H1 (cell line): ENCODE data around the gene ATP5PF. TPM values are rescaled to one million over a fixed set of nuclear protein-coding genes. Genes with fewer than 3 reads are reported as not detected.

Experiments used
- CTCF ChIA-PET: fragments of 300-600 bp; sonication (Branson Sonifier 250); formaldehyde crosslinking; loops from one replicate; lab custom pipeline; 2021; ENCODE audit not compliant: partially characterized antibody; lab: Charles Lee
- POLR2A ChIA-PET: fragments of 300-600 bp; sonication (Branson Sonifier 250); formaldehyde crosslinking; loops from one replicate; lab custom pipeline; 2021; ENCODE audit warnings: inconsistent platforms; ENCODE audit not compliant: partially characterized antibody; lab: Charles Lee
- DNase-seq, 2 experiments: peaks; one replicate each; pipeline versions ENCODE4 v3.0.0 to v3.0.0-alpha.2; 2010 to 2022; ENCODE audit warnings: low spot score in 2 of 2, low read depth in 1 of 2, mixed read lengths in 1 of 2
- FAIRE-seq: peaks from 2 replicates; lab custom pipeline; 2011; peaks lifted over from hg19 to GRCh38; lab: Jason Lieb, UNC
- H2AFZ ChIP-seq: 2 replicates; pipeline ENCODE4 v1.8.1; 2012; ENCODE audit warnings: low read length, inconsistent platforms
- H2AK5ac ChIP-seq: 2 replicates; pipeline ENCODE4 v1.6.1; 2013; ENCODE audit warnings: low read depth, low read length
- H2BK120ac ChIP-seq: replicated peaks from 2 replicates; pipeline ENCODE3; 2013; ENCODE audit warnings: low read depth, low read length, inconsistent platforms
- H2BK12ac ChIP-seq: 2 replicates; pipeline ENCODE4 v1.6.1; 2013; ENCODE audit warnings: low read depth, low read length
- H2BK15ac ChIP-seq: 2 replicates; pipeline ENCODE4 v1.6.1; 2013; ENCODE audit warnings: low read length
- H2BK20ac ChIP-seq: 2 replicates; pipeline ENCODE4 v1.6.1; 2013; ENCODE audit warnings: low read length
- H2BK5ac ChIP-seq: 2 replicates; pipeline ENCODE4 v1.6.1; 2013; ENCODE audit warnings: low read depth, low read length
- H3K14ac ChIP-seq: 2 replicates; pipeline ENCODE4 v1.6.1; 2013; ENCODE audit warnings: inconsistent platforms; ENCODE audit not compliant: insufficient read length
- H3K18ac ChIP-seq: 2 replicates; pipeline ENCODE4 v1.6.1; 2013; ENCODE audit warnings: low read length; ENCODE audit errors: extremely low read depth
- H3K23ac ChIP-seq: 2 replicates; pipeline ENCODE4 v1.6.1; 2013; ENCODE audit warnings: inconsistent platforms; ENCODE audit not compliant: insufficient read length
- H3K23me2 ChIP-seq: 2 replicates; pipeline ENCODE4 v1.6.1; 2013; ENCODE audit warnings: low read depth, low read length
- H3K27ac ChIP-seq: 2 replicates; pipeline ENCODE4 v1.6.1; 2011; ENCODE audit warnings: low read depth, low read length, inconsistent platforms
- H3K27me3 ChIP-seq, 4 experiments: replicated peaks in 1 of 4; 1 replicate in 1 of 4; 2 replicates in 3 of 4; pipeline versions ENCODE4 v1.6.1 to v1.8.1; 2011 to 2013; ENCODE audit warnings: low read length in 3 of 4, mild to moderate bottlenecking in 3 of 4, inconsistent platforms in 2 of 4, mixed read lengths in 2 of 4, moderate library complexity in 1 of 4; ENCODE audit not compliant: control insufficient read depth in 3 of 4, insufficient read depth in 3 of 4; ENCODE audit errors: extremely low read depth in 1 of 4
- H3K36me3 ChIP-seq, 4 experiments: 2 replicates each; pipeline versions ENCODE4 v1.6.1 to v1.8.1; 2011 to 2013; ENCODE audit warnings: mild to moderate bottlenecking in 4 of 4, low read length in 3 of 4, moderate library complexity in 2 of 4, control low read depth in 1 of 4, inconsistent platforms in 1 of 4; ENCODE audit not compliant: insufficient read depth in 4 of 4, control insufficient read depth in 2 of 4
- H3K4ac ChIP-seq: replicated peaks from 2 replicates; pipeline ENCODE3; 2013; ENCODE audit warnings: low read length, low read depth, mixed read lengths, inconsistent platforms; ENCODE audit not compliant: insufficient read length
- H3K4me1 ChIP-seq, 4 experiments: replicated peaks in 1 of 4; 1 replicate in 1 of 4; 2 replicates in 3 of 4; pipeline versions ENCODE4 v1.6.1 to v1.8.1; 2011 to 2013; ENCODE audit warnings: low read length in 3 of 4, inconsistent platforms in 2 of 4, mixed read lengths in 1 of 4; ENCODE audit not compliant: insufficient read depth in 4 of 4, control insufficient read depth in 3 of 4
- H3K4me2 ChIP-seq, 2 experiments: 2 replicates each; pipeline versions ENCODE4 v1.6.1 to v1.8.1; 2011 to 2013; ENCODE audit warnings: low read depth in 2 of 2, low read length in 2 of 2, control low read depth in 1 of 2, inconsistent platforms in 1 of 2, mild to moderate bottlenecking in 1 of 2; ENCODE audit not compliant: insufficient read depth in 1 of 2
- H3K4me3 ChIP-seq, 4 experiments: fragments of 200-600, 300-600 bp in 1 of 4; sonication (generic), shearing (Covaris generic), sonication (Bioruptor Twin) in 1 of 4; 2 replicates each; pipeline versions ENCODE4 v1.5.1 to v1.8.1; 2011 to 2016; ENCODE audit warnings: low read length in 4 of 4, low read depth in 3 of 4, control low read depth in 2 of 4, inconsistent platforms in 2 of 4, mild to moderate bottlenecking in 2 of 4, mixed read lengths in 1 of 4, moderate library complexity in 1 of 4; ENCODE audit not compliant: insufficient read depth in 2 of 4; ENCODE audit errors: extremely low read depth in 1 of 4
- H3K56ac ChIP-seq: replicated peaks from 2 replicates; pipeline ENCODE3; 2013; ENCODE audit warnings: low read depth, mild to moderate bottlenecking, mixed read lengths, low read length, inconsistent platforms; ENCODE audit not compliant: insufficient read length
- H3K79me1 ChIP-seq: 2 replicates; pipeline ENCODE4 v1.6.1; 2013; ENCODE audit warnings: low read depth, low read length, control low read depth
- H3K79me2 ChIP-seq, 2 experiments: 2 replicates each; pipeline versions ENCODE4 v1.6.1 to v1.8.1; 2012 to 2013; ENCODE audit warnings: low read length in 2 of 2, mild to moderate bottlenecking in 2 of 2, inconsistent platforms in 1 of 2; ENCODE audit not compliant: insufficient read depth in 2 of 2, control insufficient read depth in 1 of 2
- H3K9ac ChIP-seq, 4 experiments: replicated peaks in 1 of 4; 1 replicate in 1 of 4; 2 replicates in 3 of 4; pipeline versions ENCODE4 v1.6.1 to v1.8.1; 2011 to 2013; ENCODE audit warnings: low read depth in 3 of 4, low read length in 3 of 4, control low read depth in 2 of 4, mild to moderate bottlenecking in 2 of 4, moderate library complexity in 2 of 4, inconsistent platforms in 1 of 4; ENCODE audit errors: extremely low read depth in 1 of 4
- H3K9me3 ChIP-seq, 2 experiments: 2 replicates each; pipeline versions ENCODE4 v1.6.1 to v1.8.1; 2012 to 2013; ENCODE audit warnings: mild to moderate bottlenecking in 2 of 2, moderate library complexity in 2 of 2, control low read depth in 1 of 2, inconsistent platforms in 1 of 2, low read depth in 1 of 2, low read length in 1 of 2, mixed read lengths in 1 of 2; ENCODE audit not compliant: insufficient read depth in 2 of 2
- H4K20me1 ChIP-seq, 2 experiments: replicated peaks in 1 of 2; 2 replicates each; pipeline versions ENCODE3 to v1.8.1; 2011 to 2013; ENCODE audit warnings: inconsistent platforms in 2 of 2, low read length in 2 of 2, mild to moderate bottlenecking in 1 of 2; ENCODE audit not compliant: insufficient read depth in 2 of 2, control insufficient read depth in 1 of 2
- H4K5ac ChIP-seq: 2 replicates; pipeline ENCODE4 v1.6.1; 2013; ENCODE audit warnings: low read length, low read depth, mixed read lengths, inconsistent platforms; ENCODE audit not compliant: insufficient read length
- H4K8ac ChIP-seq: 2 replicates; pipeline ENCODE4 v1.8.0; 2013; ENCODE audit warnings: mild to moderate bottlenecking, moderate library complexity, low read length, inconsistent platforms; ENCODE audit not compliant: insufficient read depth; ENCODE audit errors: extremely low read depth
- H4K91ac ChIP-seq: replicated peaks from 2 replicates; pipeline ENCODE3; 2013; ENCODE audit warnings: low read length, mixed read lengths, inconsistent platforms; ENCODE audit not compliant: insufficient read length
- ASH2L ChIP-seq: fragments of 200-600, 300-600 bp; sonication (generic); IDR thresholded peaks from one replicate; pipeline ENCODE4 v1.7.1; 2017; ENCODE audit warnings: low read length
- EZH2 ChIP-seq: fragments of 200-600 bp; sonication (generic); IDR thresholded peaks from 2 replicates; pipeline ENCODE4 v1.7.1; 2012; ENCODE audit warnings: low read depth, mild to moderate bottlenecking, moderate library complexity, low read length, inconsistent platforms; ENCODE audit not compliant: severe bottlenecking
- HDAC6 ChIP-seq: IDR thresholded peaks from one replicate; pipeline ENCODE4 v1.7.1; 2012; ENCODE audit warnings: low read depth, mild to moderate bottlenecking, inconsistent platforms, low read length, moderate library complexity
- MAFK ChIP-seq: IDR thresholded peaks from 2 replicates; pipeline ENCODE4 v1.6.1; 2012; ENCODE audit warnings: low read depth, mild to moderate bottlenecking, improper control_type of control experiment, low read length
- SP1 ChIP-seq: IDR thresholded peaks from 2 replicates; pipeline ENCODE4 v1.6.1; 2011; ENCODE audit warnings: low read depth, low read length
- TAF7 ChIP-seq: optimal IDR thresholded peaks from 2 replicates; pipeline ENCODE3; 2011; ENCODE audit warnings: low read depth, mild to moderate bottlenecking, inconsistent platforms, low read length, moderate library complexity, borderline replicate concordance
- TBP ChIP-seq: IDR thresholded peaks from 2 replicates; pipeline ENCODE4 v1.6.1; 2011; ENCODE audit warnings: low read depth, low read length, improper control_type of control experiment
- YY1 ChIP-seq: IDR thresholded peaks from 2 replicates; pipeline ENCODE4 v1.6.1; 2011; ENCODE audit warnings: low read depth, mild to moderate bottlenecking, low read length
- WGBS, 2 experiments: shearing (Covaris generic) in 1 of 2; methylation state at CpG; one replicate each; pipeline versions ENCODE4 v1.1.6 to v1.1.7; 2013 to 2015; ENCODE audit warnings: low lambda C conversion rate in 2 of 2, mixed read lengths in 2 of 2, inconsistent platforms in 1 of 2, low coverage in 1 of 2, missing lambda C conversion rate in 1 of 2; ENCODE audit not compliant: insufficient replicate concordance in 2 of 2, insufficient coverage in 1 of 2, insufficient read length in 1 of 2; ENCODE audit errors: extremely low coverage in 1 of 2, missing lambda C conversion rate in 1 of 2; 5-methylcytosine and 5-hydroxymethylcytosine counted together
- polyA plus RNA-seq, 7 experiments: library from polyadenylated mRNA; depleted of rRNA in 3 of 7; stranded (reverse) in 5 of 7; unstranded in 2 of 7; fragments of >200 nt in 5 of 7; fragments of 200-250 nt in 2 of 7; gene quantifications; 1 replicate in 5 of 7; 2 replicates in 1 of 7; 4 replicates in 1 of 7; pipeline versions ENCODE4 v1.2.1 to v1.2.3, GENCODE V29; 2011 to 2013; ENCODE audit warnings: missing spikeins in 2 of 7, mixed read lengths in 2 of 7
- total RNA-seq: library from RNA; stranded (reverse); fragmentation: NEBNext Ultra II Directional; extraction: Animal tissue kit (Norgen Biotek cat#: 25700); gene quantifications from 2 replicates; pipeline ENCODE4 v1.2.1, GENCODE V29; 2021

ATP5PF gene
- total and polyA plus RNA-seq, 2 of the 8 experiments (the other 6 are each of a cell fraction or from before 2014, with no cell fraction given), result 135 to 240 TPM

- no peak for DNase-seq
- Histone ChIP-seq H2AFZ (no peak overlapping the region), H3K27me3 (no peaks in the 10 kb centered on the region), H4K91ac (no peak overlapping the region), H3K4me3 (no peak overlapping the region), H3K56ac (no peak overlapping the region)
- TF ChIP-seq ASH2L, result no peak
- TF ChIP-seq TBP, result no peak
- no peak for TF ChIP-seq TAF7
- no peak for TF ChIP-seq EZH2
- no peak for TF ChIP-seq SP1
- TF ChIP-seq HDAC6, result no peak
- TF ChIP-seq MAFK, result no peak
- no peak for TF ChIP-seq YY1
- TF ChIP-seq, all 59 proteins: peak for 0
- no peak overlapping the region for H3K4ac ChIP-seq
- H3K9me3 ChIP-seq, result no peaks in the 10 kb centered on the region
- H3K23me2 ChIP-seq, result no peaks in the 10 kb centered on the region
- POLR2A ChIA-PET, result no interaction called here
- H3K27ac ChIP-seq, result no peak overlapping the region
- H3K18ac ChIP-seq, result no peak overlapping the region
- H3K79me1 ChIP-seq, result no peaks in the 10 kb centered on the region
- H4K5ac ChIP-seq, result no peak overlapping the region
- WGBS, 2 experiments, result 97% methylated on average over 3 of the region's 3 CpGs; no CpG with 5 or more reads in 1 of the 2 experiments
- no peak overlapping the region for H3K23ac ChIP-seq
- no peak overlapping the region for H2BK20ac ChIP-seq
- CTCF ChIA-PET, result interaction anchor here (0.6 to 0.9 kb wide), 2 partner anchors 27 to 51 kb away, joined by 3 read pairs; no protein-coding TSS in a partner anchor
- H3K79me2 ChIP-seq, result no peaks in the 10 kb centered on the region
- no peaks in the 10 kb centered on the region for H4K20me1 ChIP-seq
- H3K4me1 ChIP-seq, result no peaks in the 10 kb centered on the region
- no peak overlapping the region for H4K8ac ChIP-seq
- no peak overlapping the region for H2BK12ac ChIP-seq
- no peak overlapping the region for H2BK120ac ChIP-seq
- no peak overlapping the region for H3K4me2 ChIP-seq
- H2AK5ac ChIP-seq, result no peak overlapping the region
- H2BK15ac ChIP-seq, result no peak overlapping the region
- no peak overlapping the region for H3K14ac ChIP-seq
- H3K36me3 ChIP-seq, result peaks cover 4 to 36% (median 16%) of the 10 kb centered on the region in 4 experiments
- H2BK5ac ChIP-seq, result no peak overlapping the region
- no peak overlapping the region for H3K9ac ChIP-seq
- FAIRE-seq, result no peak
These were observed 29.4 kb upstream of the ATP5PF start for GRCh38 chr21:25764065-25764464.
